SK-N-SH (cell line): Measurements from ENCODE around the gene BCAT1. TPM values are rescaled to one million over a fixed set of nuclear protein-coding genes. Genes with fewer than 3 reads are reported as not detected.

Experiments
- CTCF ChIA-PET: fragments of 300-600, 350-600 bp; formaldehyde crosslinking; extraction: SDS; loops from one replicate; lab custom pipeline; 2021; lab: Yijun Ruan, JAX
- POLR2A ChIA-PET: fragments of 350-600 bp; sonication (Branson Sonifier 250); formaldehyde crosslinking; extraction: SDS; loops from one replicate; lab custom pipeline; 2020; ENCODE audit warnings: antibody characterized with exemption, inconsistent platforms; lab: Yijun Ruan, JAX
- DNase-seq: peaks from one replicate; pipeline ENCODE4 v3.0.0; 2012
- H2AFZ ChIP-seq: fragments of 200-600 bp; sonication (generic); 2 replicates; pipeline ENCODE4 v1.8.1; 2016; ENCODE audit warnings: antibody characterized with exemption, mild to moderate bottlenecking, low read depth
- H3F3A ChIP-seq: fragments of 200-600 bp; sonication (generic); replicated peaks from 2 replicates; pipeline ENCODE3; 2016; ENCODE audit warnings: antibody characterized with exemption, mild to moderate bottlenecking; ENCODE audit not compliant: insufficient read depth
- H3K27ac ChIP-seq, 2 experiments: fragments of 200-500 bp in 1 of 2; fragments of 200-600 bp in 1 of 2; sonication (Bioruptor generic) in 1 of 2; sonication (generic), shearing (Covaris generic) in 1 of 2; 2 replicates each; pipeline versions ENCODE4 v1.5.1 to v1.6.1; 2014 to 2016; ENCODE audit warnings: low read depth in 2 of 2, inconsistent platforms in 1 of 2, low read length in 1 of 2, mild to moderate bottlenecking in 1 of 2, mixed read lengths in 1 of 2
- H3K27me3 ChIP-seq: fragments of 200-600 bp; sonication (generic), shearing (Covaris generic); 2 replicates; pipeline ENCODE4 v1.6.1; 2016; ENCODE audit warnings: mixed run types; ENCODE audit not compliant: insufficient read depth
- H3K36me3 ChIP-seq, 2 experiments: fragments of 200-500 bp in 1 of 2; fragments of 200-600 bp in 1 of 2; sonication (Bioruptor generic) in 1 of 2; sonication (generic) in 1 of 2; replicated peaks in 1 of 2; 2 replicates each; pipeline versions ENCODE3 to v1.5.1; 2014 to 2016; ENCODE audit warnings: low read length in 1 of 2, mild to moderate bottlenecking in 1 of 2; ENCODE audit not compliant: insufficient read depth in 2 of 2, control insufficient read depth in 1 of 2
- H3K4me1 ChIP-seq, 2 experiments: fragments of 200-500 bp in 1 of 2; fragments of 200-600 bp in 1 of 2; sonication (Bioruptor generic) in 1 of 2; sonication (generic), shearing (Covaris generic) in 1 of 2; 2 replicates each; pipeline versions ENCODE4 v1.5.1 to v1.6.1; 2014 to 2016; ENCODE audit warnings: low read depth in 1 of 2, low read length in 1 of 2, mixed run types in 1 of 2; ENCODE audit not compliant: insufficient read depth in 2 of 2, control insufficient read depth in 1 of 2
- H3K4me2 ChIP-seq: fragments of 200-600 bp; sonication (generic), shearing (Covaris generic); 2 replicates; pipeline ENCODE4 v1.6.1; 2017; ENCODE audit warnings: mixed run types
- H3K4me3 ChIP-seq, 2 experiments: fragments of 200-500 bp in 1 of 2; fragments of 200-600 bp in 1 of 2; sonication (Bioruptor generic) in 1 of 2; sonication (generic), shearing (Covaris generic) in 1 of 2; 2 replicates each; pipeline versions ENCODE4 v1.5.1 to v1.8.1; 2014 to 2016; ENCODE audit warnings: low read depth in 2 of 2, inconsistent platforms in 1 of 2, low read length in 1 of 2, mild to moderate bottlenecking in 1 of 2, mixed read lengths in 1 of 2, moderate library complexity in 1 of 2
- H3K79me2 ChIP-seq: fragments of 200-600 bp; sonication (generic); 2 replicates; pipeline ENCODE4 v1.8.1; 2017; ENCODE audit warnings: mild to moderate bottlenecking; ENCODE audit not compliant: insufficient read depth
- H3K9ac ChIP-seq: fragments of 200-600 bp; sonication (generic); 2 replicates; pipeline ENCODE4 v1.6.1; 2017; ENCODE audit warnings: mixed run types
- H3K9me2 ChIP-seq: fragments of 200-600 bp; sonication (generic); 2 replicates; pipeline ENCODE4 v1.6.1; 2017; ENCODE audit warnings: mixed run types
- H3K9me3 ChIP-seq: fragments of 200-600 bp; sonication (generic); 2 replicates; pipeline ENCODE4 v1.6.1; 2017; ENCODE audit warnings: mixed run types, mild to moderate bottlenecking, moderate library complexity
- H4K20me1 ChIP-seq: fragments of 200-600 bp; sonication (generic); 2 replicates; pipeline ENCODE4 v1.6.1; 2017; ENCODE audit warnings: mild to moderate bottlenecking, mixed run types; ENCODE audit not compliant: insufficient read depth
- FOSL2 ChIP-seq: IDR thresholded peaks from 2 replicates; pipeline ENCODE4 v1.4.0; 2012; ENCODE audit warnings: low read depth, mild to moderate bottlenecking, moderate library complexity, borderline replicate concordance
- FOXJ3 ChIP-seq: sonication (generic); formaldehyde crosslinking; IDR thresholded peaks from 2 replicates; pipeline ENCODE4 v1.5.1; 2020; ENCODE audit warnings: mild to moderate bottlenecking, missing genetic modification reagents
- GABPA ChIP-seq: IDR thresholded peaks from 2 replicates; pipeline ENCODE4 v1.4.0; 2012; ENCODE audit warnings: low read depth, mild to moderate bottlenecking
- GATA2 ChIP-seq: sonication (generic); formaldehyde crosslinking; IDR thresholded peaks from 2 replicates; pipeline ENCODE4 v1.5.0; 2020; ENCODE audit warnings: mild to moderate bottlenecking, missing genetic modification reagents
- JUND ChIP-seq: IDR thresholded peaks from 2 replicates; pipeline ENCODE4 v1.4.0; 2012
- MEF2A ChIP-seq: IDR thresholded peaks from 2 replicates; pipeline ENCODE4 v1.4.0; 2012; ENCODE audit warnings: low read depth, borderline replicate concordance
- MXI1 ChIP-seq: IDR thresholded peaks from 2 replicates; pipeline ENCODE4 v1.6.1; 2012; ENCODE audit warnings: mild to moderate bottlenecking, low read depth, low read length, improper control_type of control experiment
- NFIC ChIP-seq: IDR thresholded peaks from 2 replicates; pipeline ENCODE4 v1.4.0; 2012; ENCODE audit warnings: borderline replicate concordance
- NRF1 ChIP-seq: IDR thresholded peaks from 2 replicates; pipeline ENCODE4 v1.6.1; 2012; ENCODE audit warnings: low read depth, mild to moderate bottlenecking, low read length
- POLR2AphosphoS5 ChIP-seq: IDR thresholded peaks from 2 replicates; pipeline ENCODE4 v1.6.1; 2012; ENCODE audit warnings: low read depth, low read length
- RCOR1 ChIP-seq: fragments of 150-350 bp; IDR thresholded peaks from 2 replicates; pipeline ENCODE4 v1.6.1; 2017; ENCODE audit warnings: antibody characterized with exemption, low read length
- SMC3 ChIP-seq: IDR thresholded peaks from 2 replicates; pipeline ENCODE4 v1.6.1; 2012; ENCODE audit warnings: low read depth, low read length, improper control_type of control experiment
- TCF12 ChIP-seq: IDR thresholded peaks from 2 replicates; pipeline ENCODE4 v1.4.0; 2012
- TEAD4 ChIP-seq: IDR thresholded peaks from 2 replicates; pipeline ENCODE4 v1.4.0; 2012; ENCODE audit warnings: mild to moderate bottlenecking, borderline replicate concordance; ENCODE audit not compliant: insufficient read depth
- YY1 ChIP-seq: IDR thresholded peaks from 2 replicates; pipeline ENCODE4 v1.4.0; 2012; ENCODE audit warnings: low read depth, mild to moderate bottlenecking
- WGBS: methylation state at CpG from one replicate; pipeline ENCODE4 v1.1.6; 2017; ENCODE audit warnings: low lambda C conversion rate; 5-methylcytosine and 5-hydroxymethylcytosine counted together
- polyA plus RNA-seq, 3 experiments: library from polyadenylated mRNA; depleted of rRNA; stranded (reverse); fragments of >200 nt; gene quantifications; 2 replicates each; pipeline ENCODE4 v1.2.3, GENCODE V29; 2012
- TF ChIP-seq, protein P1 (sequence below): IDR thresholded peaks from 2 replicates; pipeline ENCODE4 v1.4.0; 2012; ENCODE audit warnings: low read depth, borderline replicate concordance
- TF ChIP-seq, protein P2 (sequence below): fragments of 200-600 bp; sonication (generic); IDR thresholded peaks from 2 replicates; pipeline ENCODE4 v1.6.1; 2017; ENCODE audit warnings: antibody characterized with exemption, mild to moderate bottlenecking, moderate library complexity
- TF ChIP-seq, protein P3 (sequence below): fragments of 150-350 bp; IDR thresholded peaks from 2 replicates; pipeline ENCODE4 v1.6.1; 2017; ENCODE audit warnings: antibody characterized with exemption, low read length, low read depth, borderline replicate concordance
- TF ChIP-seq, protein P4 (sequence below): IDR thresholded peaks from 2 replicates; pipeline ENCODE4 v1.6.1; 2012; ENCODE audit warnings: mild to moderate bottlenecking, low read depth, low read length, moderate library complexity
- TF ChIP-seq, protein P5 (sequence below): IDR thresholded peaks from 2 replicates; pipeline ENCODE4 v1.4.0; 2012; ENCODE audit warnings: low read depth

BCAT1 gene
- polyA plus RNA-seq, 1 of the 3 experiments (the other 2 are of a cell fraction) = 7.7 TPM

DNA sequence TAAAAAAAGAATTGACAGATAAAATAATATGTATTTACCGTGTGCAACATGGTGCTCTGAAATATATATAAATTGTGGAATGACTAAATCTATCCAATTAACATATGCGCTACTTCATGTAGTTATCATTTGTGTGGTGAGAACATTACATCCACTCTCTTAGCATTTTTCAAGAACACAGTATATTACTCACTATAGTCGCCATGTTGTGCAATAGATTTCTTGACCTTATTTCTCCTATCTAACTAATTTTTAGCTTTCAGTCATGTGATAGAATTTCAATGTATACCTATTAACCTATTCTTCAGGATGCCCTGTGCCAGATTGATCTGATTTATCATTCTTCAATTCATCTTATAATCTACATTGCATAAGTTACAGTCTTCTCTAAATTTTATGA is 178.6 kb downstream of the BCAT1 start:
- Histone ChIP-seq H3K4me2 (no peak overlapping the region), H3K27ac (no peak overlapping the region), H3F3A (no peaks in the 10 kb centered on the region), H4K20me1 (no peaks in the 10 kb centered on the region), H3K4me1 (peaks cover 0 to 3% of the 10 kb centered on the region in 2 experiments; a peak in 2 of 4 replicates), H3K79me2 (no peaks in the 10 kb centered on the region), H3K4me3 (no peak overlapping the region), H3K27me3 (no peaks in the 10 kb centered on the region), H2AFZ (no peak overlapping the region), H3K9ac (no peak overlapping the region), H3K9me2 (no peaks in the 10 kb centered on the region), H3K9me3 (no peaks in the 10 kb centered on the region), H3K36me3 (no peaks in the 10 kb centered on the region)
- DNase-seq = no peak
- 75% methylated on average over 3 of the region's 3 CpGs for WGBS
- TF ChIP-seq POLR2AphosphoS5 = no peak
- no peak for TF ChIP-seq JUND
- no peak for TF ChIP-seq SMC3
- TF ChIP-seq NFIC = no peak
- no peak for TF ChIP-seq YY1
- TF ChIP-seq, protein P1, sequence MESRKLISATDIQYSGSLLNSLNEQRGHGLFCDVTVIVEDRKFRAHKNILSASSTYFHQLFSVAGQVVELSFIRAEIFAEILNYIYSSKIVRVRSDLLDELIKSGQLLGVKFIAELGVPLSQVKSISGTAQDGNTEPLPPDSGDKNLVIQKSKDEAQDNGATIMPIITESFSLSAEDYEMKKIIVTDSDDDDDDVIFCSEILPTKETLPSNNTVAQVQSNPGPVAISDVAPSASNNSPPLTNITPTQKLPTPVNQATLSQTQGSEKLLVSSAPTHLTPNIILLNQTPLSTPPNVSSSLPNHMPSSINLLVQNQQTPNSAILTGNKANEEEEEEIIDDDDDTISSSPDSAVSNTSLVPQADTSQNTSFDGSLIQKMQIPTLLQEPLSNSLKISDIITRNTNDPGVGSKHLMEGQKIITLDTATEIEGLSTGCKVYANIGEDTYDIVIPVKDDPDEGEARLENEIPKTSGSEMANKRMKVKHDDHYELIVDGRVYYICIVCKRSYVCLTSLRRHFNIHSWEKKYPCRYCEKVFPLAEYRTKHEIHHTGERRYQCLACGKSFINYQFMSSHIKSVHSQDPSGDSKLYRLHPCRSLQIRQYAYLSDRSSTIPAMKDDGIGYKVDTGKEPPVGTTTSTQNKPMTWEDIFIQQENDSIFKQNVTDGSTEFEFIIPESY = no peak
- TF ChIP-seq, protein P2, sequence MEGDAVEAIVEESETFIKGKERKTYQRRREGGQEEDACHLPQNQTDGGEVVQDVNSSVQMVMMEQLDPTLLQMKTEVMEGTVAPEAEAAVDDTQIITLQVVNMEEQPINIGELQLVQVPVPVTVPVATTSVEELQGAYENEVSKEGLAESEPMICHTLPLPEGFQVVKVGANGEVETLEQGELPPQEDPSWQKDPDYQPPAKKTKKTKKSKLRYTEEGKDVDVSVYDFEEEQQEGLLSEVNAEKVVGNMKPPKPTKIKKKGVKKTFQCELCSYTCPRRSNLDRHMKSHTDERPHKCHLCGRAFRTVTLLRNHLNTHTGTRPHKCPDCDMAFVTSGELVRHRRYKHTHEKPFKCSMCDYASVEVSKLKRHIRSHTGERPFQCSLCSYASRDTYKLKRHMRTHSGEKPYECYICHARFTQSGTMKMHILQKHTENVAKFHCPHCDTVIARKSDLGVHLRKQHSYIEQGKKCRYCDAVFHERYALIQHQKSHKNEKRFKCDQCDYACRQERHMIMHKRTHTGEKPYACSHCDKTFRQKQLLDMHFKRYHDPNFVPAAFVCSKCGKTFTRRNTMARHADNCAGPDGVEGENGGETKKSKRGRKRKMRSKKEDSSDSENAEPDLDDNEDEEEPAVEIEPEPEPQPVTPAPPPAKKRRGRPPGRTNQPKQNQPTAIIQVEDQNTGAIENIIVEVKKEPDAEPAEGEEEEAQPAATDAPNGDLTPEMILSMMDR = no peak
- no peak for TF ChIP-seq FOSL2
- TF ChIP-seq GATA2 (CRISPR knock-in tag) = no peak
- TF ChIP-seq, protein P3, sequence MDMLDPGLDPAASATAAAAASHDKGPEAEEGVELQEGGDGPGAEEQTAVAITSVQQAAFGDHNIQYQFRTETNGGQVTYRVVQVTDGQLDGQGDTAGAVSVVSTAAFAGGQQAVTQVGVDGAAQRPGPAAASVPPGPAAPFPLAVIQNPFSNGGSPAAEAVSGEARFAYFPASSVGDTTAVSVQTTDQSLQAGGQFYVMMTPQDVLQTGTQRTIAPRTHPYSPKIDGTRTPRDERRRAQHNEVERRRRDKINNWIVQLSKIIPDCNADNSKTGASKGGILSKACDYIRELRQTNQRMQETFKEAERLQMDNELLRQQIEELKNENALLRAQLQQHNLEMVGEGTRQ = no peak
- TF ChIP-seq NRF1 = no peak
- CTCF ChIA-PET = no interaction called here
- POLR2A ChIA-PET = no interaction called here

DNA sequence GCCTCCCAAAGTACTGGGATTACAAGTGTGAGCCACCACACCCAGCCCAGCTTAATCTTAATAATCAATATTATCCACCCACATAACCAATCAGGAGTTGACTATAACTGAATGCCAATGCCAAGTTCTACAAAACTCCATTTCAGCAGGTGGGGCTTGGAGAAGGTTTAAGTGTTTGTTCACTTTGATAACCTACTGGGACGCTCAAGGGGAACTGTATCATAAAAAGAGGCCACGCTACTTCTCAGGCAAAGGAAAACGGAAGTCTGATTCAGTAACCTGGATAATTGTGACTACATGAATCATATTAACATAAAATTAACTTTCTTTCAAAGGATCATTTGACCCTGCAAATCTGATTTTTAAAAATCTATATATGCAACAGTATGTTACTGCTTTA is 179.2 kb downstream of the BCAT1 start:
- 67% methylated on average over 3 of the region's 3 CpGs for WGBS
- Histone ChIP-seq H3K4me1 (no peaks in the 10 kb centered on the region; a peak in 1 of 4 replicates), H3K9me2 (no peaks in the 10 kb centered on the region), H3K4me3 (no peak overlapping the region), H2AFZ (no peak overlapping the region), H3K27me3 (no peaks in the 10 kb centered on the region), H4K20me1 (no peaks in the 10 kb centered on the region), H3K79me2 (no peaks in the 10 kb centered on the region), H3K9me3 (no peaks in the 10 kb centered on the region), H3F3A (no peaks in the 10 kb centered on the region), H3K27ac (no peak overlapping the region), H3K4me2 (no peak overlapping the region), H3K36me3 (no peaks in the 10 kb centered on the region), H3K9ac (no peak overlapping the region)
- ChIA-PET POLR2A (no interaction called here), CTCF (no interaction called here)
- no peak for DNase-seq
- no peak for TF ChIP-seq JUND
- no peak for TF ChIP-seq RCOR1
- TF ChIP-seq POLR2AphosphoS5 = no peak
- TF ChIP-seq TCF12 = no peak
- no peak for TF ChIP-seq GABPA
- no peak for TF ChIP-seq FOXJ3 (CRISPR knock-in tag)
- TF ChIP-seq, protein P4, sequence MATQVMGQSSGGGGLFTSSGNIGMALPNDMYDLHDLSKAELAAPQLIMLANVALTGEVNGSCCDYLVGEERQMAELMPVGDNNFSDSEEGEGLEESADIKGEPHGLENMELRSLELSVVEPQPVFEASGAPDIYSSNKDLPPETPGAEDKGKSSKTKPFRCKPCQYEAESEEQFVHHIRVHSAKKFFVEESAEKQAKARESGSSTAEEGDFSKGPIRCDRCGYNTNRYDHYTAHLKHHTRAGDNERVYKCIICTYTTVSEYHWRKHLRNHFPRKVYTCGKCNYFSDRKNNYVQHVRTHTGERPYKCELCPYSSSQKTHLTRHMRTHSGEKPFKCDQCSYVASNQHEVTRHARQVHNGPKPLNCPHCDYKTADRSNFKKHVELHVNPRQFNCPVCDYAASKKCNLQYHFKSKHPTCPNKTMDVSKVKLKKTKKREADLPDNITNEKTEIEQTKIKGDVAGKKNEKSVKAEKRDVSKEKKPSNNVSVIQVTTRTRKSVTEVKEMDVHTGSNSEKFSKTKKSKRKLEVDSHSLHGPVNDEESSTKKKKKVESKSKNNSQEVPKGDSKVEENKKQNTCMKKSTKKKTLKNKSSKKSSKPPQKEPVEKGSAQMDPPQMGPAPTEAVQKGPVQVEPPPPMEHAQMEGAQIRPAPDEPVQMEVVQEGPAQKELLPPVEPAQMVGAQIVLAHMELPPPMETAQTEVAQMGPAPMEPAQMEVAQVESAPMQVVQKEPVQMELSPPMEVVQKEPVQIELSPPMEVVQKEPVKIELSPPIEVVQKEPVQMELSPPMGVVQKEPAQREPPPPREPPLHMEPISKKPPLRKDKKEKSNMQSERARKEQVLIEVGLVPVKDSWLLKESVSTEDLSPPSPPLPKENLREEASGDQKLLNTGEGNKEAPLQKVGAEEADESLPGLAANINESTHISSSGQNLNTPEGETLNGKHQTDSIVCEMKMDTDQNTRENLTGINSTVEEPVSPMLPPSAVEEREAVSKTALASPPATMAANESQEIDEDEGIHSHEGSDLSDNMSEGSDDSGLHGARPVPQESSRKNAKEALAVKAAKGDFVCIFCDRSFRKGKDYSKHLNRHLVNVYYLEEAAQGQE = no peak
- no peak for TF ChIP-seq MEF2A
- no peak for TF ChIP-seq TEAD4
- TF ChIP-seq MXI1 = no peak
- no peak for TF ChIP-seq NFIC
- no peak for TF ChIP-seq YY1
- TF ChIP-seq, protein P5, sequence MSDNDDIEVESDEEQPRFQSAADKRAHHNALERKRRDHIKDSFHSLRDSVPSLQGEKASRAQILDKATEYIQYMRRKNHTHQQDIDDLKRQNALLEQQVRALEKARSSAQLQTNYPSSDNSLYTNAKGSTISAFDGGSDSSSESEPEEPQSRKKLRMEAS = no peak
